Measurements from ENCODE around the gene GALNT17.

Gene GALNT17

GRCh38 chr7:71216211-71216610 is 84.3 kb downstream of the GALNT17 start:
- DNase-seq (ENCODE audit: insufficient read length, low spot score), result no peak
- FAIRE-seq, result no peak
- TF ChIP-seq POLR2AphosphoS5 (IDR thresholded peaks at IDR 0.05; ENCODE audit: low read depth, low read length), result no peak
- TF ChIP-seq TAF1 (IDR thresholded peaks at IDR 0.05; ENCODE audit: low read depth, low read length), result no peak
- no peak for TF ChIP-seq POLR2A (IDR thresholded peaks at IDR 0.05; ENCODE audit: low read depth, low read length)
- no peak for TF ChIP-seq SPI1 (IDR thresholded peaks at IDR 0.05; ENCODE audit: low read depth, low read length)
- TF ChIP-seq PAX5 (IDR thresholded peaks at IDR 0.05; ENCODE audit: insufficient read depth, low read length, severe bottlenecking), result no peak
- TF ChIP-seq POU2F2 (IDR thresholded peaks at IDR 0.05; ENCODE audit: low read depth, low read length), result no peak

GRCh38 chr7:71220210-71220695 is 88.3 kb downstream of the GALNT17 start:
- FAIRE-seq (no peak), DNase-seq (ENCODE audit: insufficient read length, low spot score) (no peak)
- TF ChIP-seq SPI1 (IDR thresholded peaks at IDR 0.05; ENCODE audit: low read depth, low read length), result no peak
- no peak for TF ChIP-seq PAX5 (IDR thresholded peaks at IDR 0.05; ENCODE audit: insufficient read depth, low read length, severe bottlenecking)
- no peak for TF ChIP-seq POU2F2 (IDR thresholded peaks at IDR 0.05; ENCODE audit: low read depth, low read length)
- TF ChIP-seq POLR2AphosphoS5 (IDR thresholded peaks at IDR 0.05; ENCODE audit: low read depth, low read length), result no peak
- no peak for TF ChIP-seq POLR2A (IDR thresholded peaks at IDR 0.05; ENCODE audit: low read depth, low read length)
- no peak for TF ChIP-seq TAF1 (IDR thresholded peaks at IDR 0.05; ENCODE audit: low read depth, low read length)

- TF ChIP-seq PAX5 (IDR thresholded peaks at IDR 0.05; ENCODE audit: insufficient read depth, low read length, severe bottlenecking) (no peak), POU2F2 (IDR thresholded peaks at IDR 0.05; ENCODE audit: low read depth, low read length) (no peak), TAF1 (IDR thresholded peaks at IDR 0.05; ENCODE audit: low read depth, low read length) (no peak), SPI1 (IDR thresholded peaks at IDR 0.05; ENCODE audit: low read depth, low read length) (no peak), POLR2AphosphoS5 (IDR thresholded peaks at IDR 0.05; ENCODE audit: low read depth, low read length) (no peak), POLR2A (IDR thresholded peaks at IDR 0.05; ENCODE audit: low read depth, low read length) (no peak)
- no peak for FAIRE-seq
- no peak for DNase-seq (ENCODE audit: insufficient read length, low spot score)
Measured at GRCh38 chr7:71221049-71221448, 89.1 kb downstream of the GALNT17 start.

- no peak for DNase-seq (ENCODE audit: insufficient read length, low spot score)
- no peak for FAIRE-seq
- no peak for TF ChIP-seq POU2F2 (IDR thresholded peaks at IDR 0.05; ENCODE audit: low read depth, low read length)
- TF ChIP-seq SPI1 (IDR thresholded peaks at IDR 0.05; ENCODE audit: low read depth, low read length), result no peak
- no peak for TF ChIP-seq TAF1 (IDR thresholded peaks at IDR 0.05; ENCODE audit: low read depth, low read length)
- no peak for TF ChIP-seq POLR2A (IDR thresholded peaks at IDR 0.05; ENCODE audit: low read depth, low read length)
- TF ChIP-seq PAX5 (IDR thresholded peaks at IDR 0.05; ENCODE audit: insufficient read depth, low read length, severe bottlenecking), result no peak
- no peak for TF ChIP-seq POLR2AphosphoS5 (IDR thresholded peaks at IDR 0.05; ENCODE audit: low read depth, low read length)
Measured at GRCh38 chr7:71221549-71221948, 89.6 kb downstream of the GALNT17 start.

GRCh38 chr7:71227126-71227525 is 95.2 kb downstream of the GALNT17 start:
- no peak for DNase-seq (ENCODE audit: insufficient read length, low spot score)
- no peak for FAIRE-seq
- TF ChIP-seq POU2F2 (IDR thresholded peaks at IDR 0.05; ENCODE audit: low read depth, low read length) (no peak), PAX5 (IDR thresholded peaks at IDR 0.05; ENCODE audit: insufficient read depth, low read length, severe bottlenecking) (no peak), SPI1 (IDR thresholded peaks at IDR 0.05; ENCODE audit: low read depth, low read length) (no peak), POLR2AphosphoS5 (IDR thresholded peaks at IDR 0.05; ENCODE audit: low read depth, low read length) (no peak), POLR2A (IDR thresholded peaks at IDR 0.05; ENCODE audit: low read depth, low read length) (no peak), TAF1 (IDR thresholded peaks at IDR 0.05; ENCODE audit: low read depth, low read length) (no peak)

GRCh38 chr7:71229148-71229547 is 97.2 kb downstream of the GALNT17 start:
- DNase-seq (ENCODE audit: insufficient read length, low spot score) (no peak), FAIRE-seq (no peak)
- TF ChIP-seq TAF1 (IDR thresholded peaks at IDR 0.05; ENCODE audit: low read depth, low read length), result no peak
- no peak for TF ChIP-seq POU2F2 (IDR thresholded peaks at IDR 0.05; ENCODE audit: low read depth, low read length)
- no peak for TF ChIP-seq POLR2AphosphoS5 (IDR thresholded peaks at IDR 0.05; ENCODE audit: low read depth, low read length)
- no peak for TF ChIP-seq SPI1 (IDR thresholded peaks at IDR 0.05; ENCODE audit: low read depth, low read length)
- no peak for TF ChIP-seq PAX5 (IDR thresholded peaks at IDR 0.05; ENCODE audit: insufficient read depth, low read length, severe bottlenecking)
- no peak for TF ChIP-seq POLR2A (IDR thresholded peaks at IDR 0.05; ENCODE audit: low read depth, low read length)

GRCh38 chr7:71229699-71230098 is 97.8 kb downstream of the GALNT17 start:
- FAIRE-seq (no peak), DNase-seq (ENCODE audit: insufficient read length, low spot score) (no peak)
- TF ChIP-seq SPI1 (IDR thresholded peaks at IDR 0.05; ENCODE audit: low read depth, low read length) (no peak), PAX5 (IDR thresholded peaks at IDR 0.05; ENCODE audit: insufficient read depth, low read length, severe bottlenecking) (no peak), POLR2AphosphoS5 (IDR thresholded peaks at IDR 0.05; ENCODE audit: low read depth, low read length) (no peak), POU2F2 (IDR thresholded peaks at IDR 0.05; ENCODE audit: low read depth, low read length) (no peak), POLR2A (IDR thresholded peaks at IDR 0.05; ENCODE audit: low read depth, low read length) (no peak), TAF1 (IDR thresholded peaks at IDR 0.05; ENCODE audit: low read depth, low read length) (no peak)

GRCh38 chr7:71235253-71235652 is 103.3 kb downstream of the GALNT17 start:
- TF ChIP-seq POU2F2 (IDR thresholded peaks at IDR 0.05; ENCODE audit: low read depth, low read length) (no peak), PAX5 (IDR thresholded peaks at IDR 0.05; ENCODE audit: insufficient read depth, low read length, severe bottlenecking) (no peak), TAF1 (IDR thresholded peaks at IDR 0.05; ENCODE audit: low read depth, low read length) (no peak), POLR2AphosphoS5 (IDR thresholded peaks at IDR 0.05; ENCODE audit: low read depth, low read length) (no peak), SPI1 (IDR thresholded peaks at IDR 0.05; ENCODE audit: low read depth, low read length) (no peak), POLR2A (IDR thresholded peaks at IDR 0.05; ENCODE audit: low read depth, low read length) (no peak)
- DNase-seq (ENCODE audit: insufficient read length, low spot score) (no peak), FAIRE-seq (no peak)

- FAIRE-seq, result no peak
- TF ChIP-seq PAX5 (IDR thresholded peaks at IDR 0.05; ENCODE audit: insufficient read depth, low read length, severe bottlenecking), result no peak
- TF ChIP-seq TAF1 (IDR thresholded peaks at IDR 0.05; ENCODE audit: low read depth, low read length), result no peak
- TF ChIP-seq SPI1 (IDR thresholded peaks at IDR 0.05; ENCODE audit: low read depth, low read length), result no peak
- no peak for DNase-seq (ENCODE audit: insufficient read length, low spot score)
Measured at GRCh38 chr7:71236230-71237105, 104.5 kb downstream of the GALNT17 start.
